Measurements from ENCODE around the gene RAD18.

The RAD18 gene

GRCh38 chr3:8969241-8969640 is 6.0 kb upstream of the RAD18 start:
- Histone ChIP-seq H3K27ac (no peak overlapping the region), H3K4me1 (no peaks in the 10 kb centered on the region)

GRCh38 chr3:8968375-8968882 is 5.2 kb upstream of the RAD18 start:
- Histone ChIP-seq H3K27ac (no peak overlapping the region), H3K27me3 (ENCODE audit: control insufficient read depth, insufficient read depth, low read length) (no peaks in the 10 kb centered on the region), H3K9me3 (ENCODE audit: control insufficient read depth, low read length) (no peaks in the 10 kb centered on the region), H3K4me1 (no peaks in the 10 kb centered on the region), H3K36me3 (ENCODE audit: control insufficient read depth, insufficient read depth, low read length) (no peaks in the 10 kb centered on the region), H3K79me2 (no peaks in the 10 kb centered on the region), H3K4me3 (ENCODE audit: low read depth, low read length) (no peak overlapping the region), H3K4me2 (ENCODE audit: low read length) (no peak overlapping the region), H2AFZ (no peak overlapping the region), H3K9ac (no peak overlapping the region)
- TF ChIP-seq CTCF (IDR thresholded peaks at IDR 0.05): no peak

More at GRCh38 chr3:8969241-8969640, 6.0 kb upstream of the RAD18 start:
- Histone ChIP-seq H3K9ac (no peak overlapping the region), H2AFZ (no peak overlapping the region), H3K4me3 (ENCODE audit: low read depth, low read length) (no peak overlapping the region), H3K36me3 (ENCODE audit: control insufficient read depth, insufficient read depth, low read length) (no peaks in the 10 kb centered on the region), H3K79me2 (no peaks in the 10 kb centered on the region), H3K9me3 (ENCODE audit: control insufficient read depth, low read length) (no peaks in the 10 kb centered on the region), H3K27me3 (ENCODE audit: control insufficient read depth, insufficient read depth, low read length) (no peaks in the 10 kb centered on the region), H3K4me2 (ENCODE audit: low read length) (no peak overlapping the region)
- TF ChIP-seq CTCF (IDR thresholded peaks at IDR 0.05): no peak

DNA sequence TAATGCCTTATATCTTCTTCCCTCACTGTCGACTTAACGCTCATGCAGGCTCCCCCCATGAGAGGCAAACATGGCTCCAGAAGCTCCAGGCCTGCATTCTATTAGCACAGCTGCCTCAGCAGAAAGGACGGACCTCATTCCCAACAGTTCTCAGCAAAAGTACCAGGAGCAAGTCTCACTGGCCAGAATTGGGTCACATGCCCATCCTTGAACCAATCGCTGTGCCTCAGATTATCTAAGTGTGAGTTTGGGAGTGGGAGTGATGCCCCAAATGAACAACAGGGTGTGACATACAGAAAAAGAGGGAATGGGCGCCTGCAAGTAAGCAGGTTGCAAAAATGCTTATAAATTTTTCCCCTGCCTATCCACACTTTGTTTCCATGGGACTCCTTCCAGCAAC is 4.3 kb upstream of the RAD18 start:
- no peak for TF ChIP-seq CTCF (IDR thresholded peaks at IDR 0.05)
- Histone ChIP-seq H3K27me3 (ENCODE audit: control insufficient read depth, insufficient read depth, low read length) (no peaks in the 10 kb centered on the region), H3K9ac (no peak overlapping the region), H3K79me2 (no peaks in the 10 kb centered on the region), H3K9me3 (ENCODE audit: control insufficient read depth, low read length) (no peaks in the 10 kb centered on the region), H3K27ac (no peak overlapping the region), H3K36me3 (ENCODE audit: control insufficient read depth, insufficient read depth, low read length) (no peaks in the 10 kb centered on the region), H2AFZ (no peak overlapping the region), H3K4me2 (ENCODE audit: low read length) (no peak overlapping the region), H3K4me1 (peaks cover 2% of the 10 kb centered on the region), H3K4me3 (ENCODE audit: low read depth, low read length) (no peak overlapping the region)

DNA sequence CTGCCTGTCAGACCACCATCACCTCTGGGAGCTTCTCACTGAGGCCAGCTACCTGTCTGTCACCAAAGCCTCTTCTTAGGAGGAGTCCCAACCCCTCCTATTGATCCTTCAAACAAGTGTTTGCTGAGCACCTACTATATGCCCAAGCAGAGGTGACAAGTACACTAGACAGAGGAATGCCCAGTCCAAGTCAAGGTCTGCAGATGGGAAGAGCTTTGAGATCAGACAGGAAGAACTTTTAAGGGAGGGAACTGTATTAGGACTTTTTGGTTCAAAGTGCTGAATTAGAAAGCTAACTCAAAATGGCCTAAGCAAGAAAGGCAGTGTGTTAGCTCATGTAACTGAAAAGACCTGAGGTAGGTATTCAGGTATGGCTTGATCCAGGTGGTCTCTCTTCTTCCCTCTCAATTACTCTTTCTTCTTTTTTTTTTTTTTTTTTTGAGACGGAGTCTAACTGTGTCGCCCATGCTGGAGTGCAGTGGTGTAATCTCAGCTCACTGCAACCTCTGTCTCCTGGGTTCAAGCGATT is 3.6 kb upstream of the RAD18 start:
- H3K27me3 ChIP-seq (ENCODE audit: control insufficient read depth, insufficient read depth, low read length): no peaks in the 10 kb centered on the region
- no peaks in the 10 kb centered on the region for H3K79me2 ChIP-seq
- no peak overlapping the region for H3K4me3 ChIP-seq (ENCODE audit: low read depth, low read length)
- no peak overlapping the region for H3K27ac ChIP-seq
- no peaks in the 10 kb centered on the region for H3K9me3 ChIP-seq (ENCODE audit: control insufficient read depth, low read length)
- H2AFZ ChIP-seq: no peak overlapping the region
- no peak overlapping the region for H3K9ac ChIP-seq
- H3K4me1 ChIP-seq: peaks cover 7% of the 10 kb centered on the region
- no peak for TF ChIP-seq CTCF (IDR thresholded peaks at IDR 0.05)
- H3K36me3 ChIP-seq (ENCODE audit: control insufficient read depth, insufficient read depth, low read length): no peaks in the 10 kb centered on the region
- no peak overlapping the region for H3K4me2 ChIP-seq (ENCODE audit: low read length)

GRCh38 chr3:8966150-8966819 is 3.0 kb upstream of the RAD18 start:
- H3K36me3 ChIP-seq (ENCODE audit: control insufficient read depth, insufficient read depth, low read length): no peaks in the 10 kb centered on the region
- no peak overlapping the region for H2AFZ ChIP-seq
- no peaks in the 10 kb centered on the region for H3K79me2 ChIP-seq
- H3K4me3 ChIP-seq (ENCODE audit: low read depth, low read length): no peak overlapping the region
- no peak for TF ChIP-seq CTCF (IDR thresholded peaks at IDR 0.05)
- H3K9me3 ChIP-seq (ENCODE audit: control insufficient read depth, low read length): no peaks in the 10 kb centered on the region
- H3K27me3 ChIP-seq (ENCODE audit: control insufficient read depth, insufficient read depth, low read length): no peaks in the 10 kb centered on the region
- H3K9ac ChIP-seq: no peak overlapping the region
- H3K4me2 ChIP-seq (ENCODE audit: low read length): no peak overlapping the region
- peaks cover 7% of the 10 kb centered on the region for H3K4me1 ChIP-seq
- no peak overlapping the region for H3K27ac ChIP-seq

Measured in parathyroid adenoma (tissue), 2 donors.